Measurements from ENCODE around the gene SORCS1.

The SORCS1 gene

DNA sequence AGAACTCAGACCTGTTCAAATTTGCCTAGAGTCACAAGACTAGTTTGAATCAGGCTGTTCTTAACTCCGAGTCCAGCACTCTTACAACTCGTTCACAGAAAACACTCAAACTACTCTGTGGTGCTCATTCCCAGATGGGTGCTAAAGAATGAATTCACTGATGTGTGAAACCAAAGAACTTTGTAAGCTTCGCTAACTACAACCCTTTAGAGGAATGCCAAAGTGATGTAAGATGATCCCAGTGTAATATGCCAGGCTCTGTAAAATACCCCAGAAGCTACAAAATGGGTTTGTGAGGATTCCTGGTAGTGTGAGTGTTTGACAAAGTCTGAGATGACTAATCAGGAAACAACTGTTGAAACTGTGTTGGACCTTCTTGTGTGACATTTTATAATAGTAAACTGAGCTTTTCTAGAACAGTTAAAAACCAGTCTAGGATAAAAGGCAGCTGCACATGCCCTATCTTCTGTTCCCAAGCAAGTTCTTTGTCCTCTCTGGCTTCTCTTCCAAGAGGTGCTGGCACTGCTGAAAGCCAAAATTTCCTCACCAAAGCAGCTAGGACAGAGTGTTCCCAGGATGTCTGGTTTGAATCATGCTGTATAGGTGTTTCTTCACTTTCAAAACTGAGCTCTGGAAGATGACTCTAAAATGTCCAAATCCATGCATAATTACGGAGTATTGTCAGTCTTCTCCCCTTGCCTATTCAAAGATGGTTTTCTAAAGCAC lies 527.6 kb downstream of the SORCS1 start:
- DNase-seq, result no peak

GRCh38 chr10:106635947-106636346 lies 528.6 kb downstream of the SORCS1 start:
- no peak for DNase-seq

DNA sequence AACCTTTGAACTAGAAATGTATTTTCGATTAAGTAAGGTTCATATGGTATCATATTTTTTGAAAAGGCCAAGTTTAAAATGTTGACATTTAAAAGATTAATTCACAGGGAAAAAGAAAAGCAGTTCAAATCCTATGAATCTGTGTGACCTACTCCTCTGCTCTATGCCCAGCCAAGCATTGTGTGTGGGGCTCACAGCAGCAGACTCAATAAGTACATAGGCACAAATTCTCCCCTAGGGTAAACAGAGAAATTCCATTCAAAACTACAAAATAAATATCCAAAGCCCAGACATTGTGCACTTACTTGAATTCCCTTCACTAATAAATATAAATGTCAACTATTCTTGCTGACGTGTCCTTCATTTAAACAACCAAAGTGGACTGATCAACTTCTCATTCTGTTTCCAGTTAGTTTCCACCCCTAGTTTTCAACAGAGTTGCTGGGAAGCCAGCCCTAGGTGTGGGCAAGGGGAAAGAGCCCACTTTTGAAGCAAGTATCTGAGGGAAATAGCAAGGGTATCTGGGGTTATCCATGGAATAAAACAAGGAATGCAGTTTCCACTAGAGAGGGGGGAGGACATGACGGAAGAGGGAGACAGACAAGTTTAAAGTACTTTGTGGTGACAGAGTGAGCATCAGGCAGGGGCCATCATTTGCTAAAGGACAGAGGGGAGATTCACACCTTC lies 533.3 kb downstream of the SORCS1 start:
- no peak for DNase-seq

GRCh38 chr10:106626371-106626770 lies 538.1 kb downstream of the SORCS1 start:
- DNase-seq, result no peak

DNA sequence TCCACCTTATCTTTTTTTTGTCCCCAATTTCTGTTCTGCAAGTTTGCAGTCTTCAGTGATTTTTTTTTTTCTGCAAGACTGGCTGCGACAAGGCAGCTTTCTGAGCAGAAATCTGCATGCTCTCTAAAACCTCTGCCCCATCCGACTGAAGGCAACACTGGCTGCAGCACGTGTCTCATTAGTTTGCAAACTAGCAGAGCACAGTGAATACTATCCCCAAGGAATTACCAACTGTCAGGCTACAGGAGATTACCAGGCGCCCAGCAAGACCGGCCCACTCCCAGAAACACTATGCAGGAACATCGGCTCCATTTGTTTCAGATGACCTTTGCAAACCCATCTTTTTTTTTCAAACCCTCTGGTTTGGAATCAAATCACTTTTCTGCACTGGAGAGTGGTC lies 538.8 kb downstream of the SORCS1 start:
- no peak for DNase-seq

DNA sequence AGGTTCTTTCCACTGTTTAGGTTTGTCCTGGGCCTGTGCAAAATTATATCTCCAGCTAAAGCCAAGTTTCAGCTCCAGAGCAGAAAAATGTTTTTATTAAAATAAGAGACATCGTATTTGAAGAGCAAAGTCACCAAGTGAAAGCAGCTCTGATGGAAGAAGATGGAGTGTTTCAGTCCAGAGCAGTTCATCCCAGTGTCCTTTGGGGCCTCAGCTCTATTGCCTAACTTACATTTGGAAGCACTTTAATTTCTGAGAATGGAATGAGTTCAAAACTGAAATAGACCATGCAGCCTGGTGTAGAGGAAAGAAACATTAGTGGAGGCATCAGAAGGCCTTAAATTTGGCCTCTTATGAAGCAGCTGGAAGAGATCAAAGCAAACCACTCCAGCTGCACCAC lies 545.2 kb downstream of the SORCS1 start:
- DNase-seq, result no peak

- DNase-seq, result no peak
These were observed 545.9 kb downstream of the SORCS1 start for GRCh38 chr10:106618646-106619045.

GRCh38 chr10:106615081-106615480 lies 549.4 kb downstream of the SORCS1 start:
- DNase-seq, result no peak

DNA sequence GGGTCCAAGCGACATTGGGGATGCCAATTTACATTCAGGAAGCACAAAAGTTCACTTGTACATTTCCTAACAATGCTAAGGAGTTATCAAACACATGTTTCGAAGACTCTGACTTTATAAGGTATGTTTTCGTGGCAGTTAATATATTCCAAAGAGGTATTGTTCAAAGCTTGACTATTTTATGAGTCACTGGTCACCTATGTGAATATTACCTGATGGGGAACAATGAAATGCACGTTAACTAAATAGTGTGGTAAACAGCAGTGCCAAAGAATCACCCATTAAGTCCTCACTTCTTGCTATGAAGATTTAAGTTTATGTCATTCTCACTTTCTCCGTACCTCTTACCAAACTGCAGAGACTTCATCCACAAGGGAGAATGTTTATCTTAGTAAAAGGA lies 550.2 kb downstream of the SORCS1 start:
- no peak for DNase-seq

DNA sequence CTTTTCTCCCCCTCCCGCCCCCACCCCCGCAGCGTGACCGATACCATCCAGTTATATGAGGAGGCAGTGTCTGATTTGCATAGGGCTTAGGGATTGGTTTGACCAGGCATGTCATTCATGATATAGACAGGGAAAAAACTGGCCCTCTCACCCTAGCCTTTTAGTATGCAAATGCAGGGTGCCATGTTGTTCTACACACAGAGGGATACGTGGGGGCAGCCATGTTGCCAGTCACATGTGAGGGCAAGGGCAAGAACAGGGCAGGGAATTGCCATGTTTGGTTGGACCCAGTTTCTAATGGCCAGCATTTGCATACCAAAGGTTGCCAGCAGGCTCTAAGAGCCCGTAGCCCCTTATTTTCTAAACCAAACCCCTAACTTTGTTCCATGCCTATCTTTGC lies 552.1 kb downstream of the SORCS1 start:
- DNase-seq, result no peak

DNA sequence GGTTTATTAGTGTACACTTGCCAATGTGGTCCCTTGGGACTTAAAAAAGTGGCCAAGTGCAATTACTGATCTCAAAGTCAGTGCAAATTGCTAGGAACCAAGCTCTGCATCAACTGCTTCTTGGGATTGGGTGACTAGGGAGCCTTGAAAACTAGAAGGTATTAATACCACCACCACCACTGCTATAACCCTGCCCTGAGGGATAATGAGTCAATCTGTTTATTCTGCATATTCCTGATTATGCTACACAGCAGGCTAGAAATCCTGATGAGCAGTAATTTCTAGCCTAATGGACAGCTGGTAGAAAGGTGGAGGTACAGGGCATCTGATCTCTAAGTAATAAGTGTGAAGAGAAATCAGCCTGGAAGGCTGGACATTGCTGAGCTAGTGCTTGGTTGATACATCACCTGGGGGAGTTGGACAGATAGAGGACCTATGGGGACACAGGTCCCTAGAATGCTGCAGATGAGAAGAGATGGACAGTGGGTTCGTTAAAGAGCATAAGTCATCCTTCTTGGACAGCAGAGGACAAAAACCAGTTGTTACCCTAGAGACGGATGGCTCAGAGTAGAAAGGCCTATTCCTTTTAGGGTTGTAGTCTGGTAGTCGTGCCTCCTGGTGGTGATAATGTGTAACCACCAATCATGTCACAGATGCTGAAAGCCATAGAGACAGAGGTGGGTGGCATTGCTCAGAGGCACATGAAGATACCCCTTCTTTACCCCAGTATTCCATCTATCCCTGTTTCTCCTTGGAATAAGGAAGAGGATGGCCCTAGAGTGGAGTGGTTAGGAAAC lies 554.8 kb downstream of the SORCS1 start:
- DNase-seq, result no peak

DNA sequence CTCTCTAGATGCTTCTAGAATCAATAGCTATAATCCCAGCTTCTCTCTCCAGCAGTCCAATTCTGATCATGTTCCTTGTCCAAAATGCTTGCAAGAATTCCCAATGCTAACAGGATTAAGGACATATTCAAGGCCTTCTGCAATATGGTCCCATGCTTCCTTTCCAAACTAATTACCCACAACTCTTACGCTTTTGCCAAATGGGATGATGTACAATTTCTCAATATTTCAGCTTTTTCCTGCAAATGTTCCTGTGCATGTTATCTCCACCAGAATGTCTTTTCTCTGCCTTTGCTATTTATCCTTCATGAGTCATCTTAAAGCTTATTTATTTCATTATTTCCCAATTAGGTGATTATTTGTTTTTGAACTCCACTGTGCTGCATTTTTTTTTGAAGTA lies 556.4 kb downstream of the SORCS1 start:
- DNase-seq, result no peak

DNA sequence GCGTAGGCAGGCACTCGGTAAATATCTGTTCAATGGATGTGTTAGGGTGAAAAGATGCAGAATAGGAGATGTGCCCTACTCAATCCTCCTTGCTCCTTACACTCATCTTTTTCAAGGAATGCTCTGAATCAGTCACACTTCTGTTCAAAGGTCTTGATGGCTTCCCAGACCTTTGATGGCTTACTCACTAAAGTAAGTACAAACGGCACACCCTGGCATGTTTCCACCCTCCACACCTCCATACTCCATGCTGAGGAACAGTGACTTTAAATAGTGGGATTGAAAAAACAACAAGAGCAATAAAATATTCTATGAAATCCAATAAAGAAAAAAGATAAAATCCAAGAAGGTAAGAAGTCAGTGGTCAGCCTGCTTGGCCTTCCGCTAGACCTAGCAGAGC lies 569.2 kb downstream of the SORCS1 start:
- no peak for DNase-seq

- DNase-seq, result no peak
These were observed 570.6 kb downstream of the SORCS1 start for GRCh38 chr10:106593876-106594275.

DNA sequence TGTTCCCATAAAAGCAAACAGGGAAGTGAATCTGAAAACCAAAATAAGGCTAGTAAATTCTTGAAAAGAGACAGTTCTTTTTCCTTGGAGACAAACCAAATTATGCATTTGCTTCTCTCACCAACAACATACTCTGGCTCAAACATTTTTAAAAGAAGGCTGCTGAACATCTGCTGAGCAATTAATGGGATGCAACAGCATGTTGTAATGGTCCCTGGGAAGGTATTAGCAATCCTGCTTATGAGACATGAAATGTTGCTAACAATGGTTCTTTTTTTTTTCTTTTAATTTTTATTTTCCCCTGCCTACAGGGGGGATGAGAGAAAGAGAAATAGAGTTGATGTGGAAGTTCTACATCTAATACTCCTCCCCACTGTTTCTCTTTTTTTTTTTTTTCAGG lies 572.1 kb downstream of the SORCS1 start:
- DNase-seq, result no peak

DNA sequence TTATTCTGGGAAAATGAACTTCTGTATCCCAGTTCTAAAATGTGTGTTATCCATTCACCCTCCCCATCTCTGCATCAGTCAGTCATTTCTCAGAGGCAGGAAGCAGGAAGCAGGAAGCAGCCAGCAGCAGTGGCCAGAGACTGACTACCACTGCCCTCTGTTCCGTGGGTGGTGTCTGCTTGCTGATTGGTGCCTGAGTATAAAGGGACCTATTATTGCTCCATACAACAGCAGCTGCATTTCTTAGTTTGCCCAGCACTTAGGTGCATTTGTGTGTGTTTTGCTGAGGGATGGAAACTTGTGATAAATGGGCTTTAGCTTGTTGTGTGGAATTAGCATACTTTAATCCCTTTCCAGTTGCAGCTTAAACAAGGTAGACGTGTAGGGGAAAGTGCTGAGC lies 582.2 kb downstream of the SORCS1 start:
- no peak for DNase-seq

DNA sequence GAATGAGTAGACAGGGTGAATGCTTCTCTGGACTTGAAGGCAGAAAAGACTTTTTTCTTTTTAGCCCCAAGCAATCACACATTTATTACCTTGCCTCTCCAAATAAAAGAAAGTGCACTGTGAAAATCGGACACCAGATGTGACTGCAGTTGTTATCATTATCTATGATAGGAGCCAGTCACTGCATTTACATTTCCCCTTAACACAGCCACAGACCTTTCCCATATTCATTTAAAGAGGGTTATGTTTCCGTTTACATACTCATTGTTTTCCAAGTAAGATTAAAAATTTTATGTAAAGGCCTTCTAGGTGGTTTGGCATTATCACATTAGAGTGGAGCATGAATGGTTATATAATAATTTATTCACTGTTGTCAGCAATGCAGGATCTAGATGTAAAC lies 586.8 kb downstream of the SORCS1 start:
- DNase-seq, result no peak

DNA sequence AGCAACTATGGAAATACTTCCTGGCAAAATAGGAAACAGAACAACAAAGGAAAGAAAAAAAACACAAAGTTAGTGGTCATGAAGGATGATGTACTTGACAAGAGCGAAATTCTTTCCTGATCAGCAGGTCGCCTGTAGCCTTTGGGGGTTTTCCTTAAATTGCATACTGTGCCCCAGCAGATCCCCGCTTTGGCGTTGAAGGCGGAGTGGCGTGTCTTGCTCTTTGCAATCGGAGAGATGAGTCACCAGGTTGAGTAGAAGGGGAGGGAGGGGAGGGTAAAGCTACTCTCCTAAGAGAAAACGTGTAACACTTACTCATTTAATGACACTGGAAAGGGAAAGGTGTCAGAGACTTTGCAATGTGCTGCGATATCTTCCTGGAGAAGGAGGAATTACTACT lies 587.2 kb downstream of the SORCS1 start:
- no peak for DNase-seq

DNA sequence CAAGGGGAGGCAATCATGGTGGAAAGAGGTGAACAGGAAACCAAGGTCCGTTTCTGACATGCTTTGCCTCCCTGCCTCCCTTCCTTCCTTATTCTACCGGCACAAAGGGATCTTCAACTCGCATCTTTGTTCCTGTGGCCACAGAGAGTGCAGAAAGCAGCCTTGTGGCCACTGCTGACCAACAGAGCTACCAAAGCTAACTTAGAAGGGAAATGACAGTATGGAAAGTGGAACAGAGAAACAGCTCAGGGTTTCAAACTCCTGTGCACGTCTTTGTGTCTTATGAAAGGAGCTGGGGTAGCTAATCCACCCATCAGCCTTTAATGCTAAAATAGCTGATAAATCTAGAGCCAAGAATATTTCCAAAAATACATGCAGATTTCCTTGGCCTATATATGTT lies 588.0 kb downstream of the SORCS1 start:
- no peak for DNase-seq

DNA sequence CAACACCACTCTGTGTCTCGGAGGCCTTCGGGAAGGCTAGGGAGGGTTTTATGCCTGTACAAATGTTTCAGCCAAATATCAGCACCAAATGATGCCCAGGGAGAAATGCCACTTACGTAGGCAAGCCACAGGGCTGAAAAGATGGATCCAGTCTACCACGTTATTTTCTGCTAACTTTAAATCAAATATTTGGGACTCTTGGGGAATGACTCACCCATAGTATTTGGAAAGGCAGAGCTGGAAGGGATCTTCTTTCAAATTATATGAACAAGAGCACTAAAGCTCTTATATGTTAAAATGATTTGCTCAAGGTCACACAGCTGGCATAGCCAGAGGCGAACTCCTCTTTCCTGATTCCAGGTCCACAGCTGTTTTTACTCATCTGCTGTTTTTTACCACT lies 591.4 kb downstream of the SORCS1 start:
- no peak for DNase-seq

DNA sequence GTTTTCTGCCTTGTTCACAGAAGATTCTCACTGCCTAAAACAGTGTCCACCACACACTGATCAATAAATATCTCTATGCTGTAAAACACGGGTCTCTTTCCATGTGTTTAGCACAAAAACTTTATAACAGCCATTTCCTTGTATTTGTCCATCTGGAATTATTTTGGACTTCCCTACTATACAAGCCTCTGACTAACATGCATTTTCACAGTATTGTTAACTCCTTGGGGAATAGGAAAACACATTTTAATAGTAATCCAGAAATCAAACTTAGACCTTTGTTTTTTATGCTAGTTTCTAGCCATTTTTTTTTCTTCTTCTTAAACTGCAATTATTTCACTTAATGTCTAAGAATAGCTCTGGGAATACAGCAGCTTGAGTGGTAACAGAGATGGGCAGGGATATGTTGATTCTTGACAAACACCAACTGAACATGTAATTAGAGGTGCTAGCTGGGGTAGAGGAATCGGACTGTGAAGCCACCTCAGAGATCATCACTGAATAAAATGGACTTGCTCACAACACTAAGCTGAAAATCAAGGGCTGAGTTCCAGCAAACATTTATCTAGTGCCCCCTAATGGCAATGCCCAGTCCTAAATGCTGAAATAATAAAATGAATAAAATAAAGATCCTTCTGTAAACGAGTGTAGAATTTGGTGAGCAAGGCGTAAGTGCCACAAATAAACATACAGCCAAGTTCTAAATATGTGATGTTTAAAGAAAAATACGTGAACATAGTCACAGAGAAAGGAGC lies 593.1 kb downstream of the SORCS1 start:
- DNase-seq, result no peak

DNA sequence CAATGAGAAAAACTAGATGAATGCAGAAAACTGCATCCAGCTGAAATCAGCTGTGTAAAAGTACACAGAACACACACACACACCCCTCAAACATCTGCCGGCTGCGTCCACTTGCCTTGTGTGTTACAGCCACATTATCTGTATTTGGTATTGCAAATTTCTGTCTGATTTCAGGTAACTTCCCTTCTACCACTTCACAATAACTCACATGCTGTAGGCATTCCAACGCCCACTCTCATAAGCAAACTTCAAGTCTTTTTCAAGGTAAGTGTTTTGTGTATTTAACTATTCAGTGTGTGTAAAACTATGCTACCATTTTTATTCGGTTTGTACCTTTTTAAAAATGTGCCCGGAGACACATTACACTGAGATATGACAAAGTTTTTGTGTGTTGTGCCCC lies 594.2 kb downstream of the SORCS1 start:
- no peak for DNase-seq

DNA sequence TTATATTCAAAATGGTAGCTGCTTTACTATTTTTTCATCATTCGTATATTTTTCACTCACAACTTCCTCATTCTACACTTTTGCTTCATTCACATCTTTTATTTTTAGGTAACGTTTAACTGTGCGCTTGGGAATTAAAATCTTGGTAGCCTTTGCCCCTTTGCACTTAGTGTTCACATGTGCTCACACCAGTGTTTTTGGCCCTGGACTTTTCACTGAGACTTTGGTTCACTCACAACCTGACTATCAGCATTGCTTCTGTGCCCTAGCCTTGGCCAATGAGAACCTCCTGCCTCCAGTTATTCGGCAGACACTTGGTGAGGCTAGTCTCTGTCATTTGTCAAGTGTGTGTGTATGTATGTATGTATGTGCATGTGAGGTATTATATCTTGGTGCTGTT lies 596.9 kb downstream of the SORCS1 start:
- no peak for DNase-seq

All from NCI-H2029 treated with DMSO at 0.1 percent for 48 hours (cell line).